Spleen (tissue), 11 donors: ENCODE data around the gene CNST. TPM values are rescaled to one million over a fixed set of nuclear protein-coding genes. Genes with fewer than 3 reads are reported as not detected.
A peak's percentile ranks its signal among the peaks of the same experiment; 100 is the strongest.

Experiments
- DNase-seq: peaks from one replicate; pipeline ENCODE4 v3.0.0-alpha.2; 2020
- H3K27ac ChIP-seq, 8 donors: fragments of 200-600 bp; sonication (generic) in 7 of 8; 1 replicate in 4 of 8; 2 replicates in 4 of 8; pipeline versions ENCODE4 v1.5.0 to v1.8.0; 2016 to 2021; ENCODE audit warnings: inconsistent platforms in 4 of 8, mild to moderate bottlenecking in 4 of 8, moderate library complexity in 1 of 8
- H3K27me3 ChIP-seq, 7 donors: fragments of 200-600 bp; sonication (generic) in 6 of 7; replicated peaks in 1 of 7; 1 replicate in 4 of 7; 2 replicates in 3 of 7; pipeline versions ENCODE4 v1.5.0 to v1.8.0; 2016 to 2021; ENCODE audit warnings: inconsistent platforms in 3 of 7, mild to moderate bottlenecking in 1 of 7
- H3K36me3 ChIP-seq, 6 donors: fragments of 200-600 bp; sonication (generic) in 5 of 6; 1 replicate in 4 of 6; 2 replicates in 2 of 6; pipeline versions ENCODE4 v1.5.0 to v1.8.0; 2016 to 2021; ENCODE audit warnings: inconsistent platforms in 2 of 6
- H3K4me1 ChIP-seq, 6 donors: fragments of 200-600 bp; sonication (generic) in 5 of 6; 1 replicate in 3 of 6; 2 replicates in 3 of 6; pipeline versions ENCODE4 v1.5.0 to v1.8.0; 2016 to 2021; ENCODE audit warnings: inconsistent platforms in 3 of 6
- H3K4me3 ChIP-seq, 8 donors: fragments of 200-600 bp; sonication (generic) in 7 of 8; 1 replicate in 4 of 8; 2 replicates in 4 of 8; pipeline versions ENCODE4 v1.5.0 to v1.8.0; 2016 to 2021; ENCODE audit warnings: inconsistent platforms in 4 of 8, mild to moderate bottlenecking in 4 of 8, moderate library complexity in 2 of 8
- H3K9me3 ChIP-seq, 8 donors: fragments of 200-600 bp; sonication (generic) in 7 of 8; 1 replicate in 4 of 8; 2 replicates in 4 of 8; pipeline versions ENCODE4 v1.5.0 to v1.8.0; 2016 to 2021; ENCODE audit warnings: inconsistent platforms in 4 of 8
- CTCF ChIP-seq, 11 experiments: fragments of 200-600 bp in 7 of 11; fragments of 450-650 bp in 4 of 11; sonication (generic) in 4 of 11; IDR thresholded peaks in 8 of 11; conservative IDR thresholded peaks in 3 of 11; 1 replicate in 7 of 11; 2 replicates in 4 of 11; pipeline versions ENCODE4 v1.4.0 to v1.8.0; 2016 to 2021; ENCODE audit warnings: antibody characterized with exemption in 11 of 11, inconsistent platforms in 4 of 11, mild to moderate bottlenecking in 1 of 11
- POLR2A ChIP-seq, 3 donors: fragments of 450-650 bp; IDR thresholded peaks; one replicate each; pipeline ENCODE4 v1.5.1; 2017; ENCODE audit warnings: antibody characterized with exemption in 3 of 3, mild to moderate bottlenecking in 1 of 3
- POLR2AphosphoS5 ChIP-seq, 3 donors: sonication (generic); formaldehyde crosslinking; IDR thresholded peaks; one replicate each; pipeline ENCODE4 v1.5.1; 2017; ENCODE audit warnings: antibody characterized with exemption in 3 of 3
- WGBS, 5 donors: extraction: QIAGEN DNeasy Blood & Tissue Kit in 3 of 5; methylation state at CpG; one replicate each; pipeline versions ENCODE4 v1.1.5 to v1.1.7; 2013 to 2018; 5-methylcytosine and 5-hydroxymethylcytosine counted together
- intact Hi-C: fragments of 100-400 bp; cut with DNase I; formaldehyde crosslinking; loops from one replicate; pipeline ENCODE4 v1.15.0; 2023; ENCODE audit warnings: low total_unique reads
- polyA plus RNA-seq, 3 donors: library from polyadenylated mRNA; stranded (reverse); fragments of 200-250 nt; gene quantifications; one replicate each; pipeline ENCODE4 v1.2.1, GENCODE V29; 2013
- total RNA-seq, 7 donors: library from RNA; depleted of rRNA in 3 of 7; stranded (reverse); fragments of >200 nt in 3 of 7; fragmentation: NEBNext Ultra II Directional in 4 of 7; extraction: Animal tissue kit (Norgen Biotek cat#: 25700) in 4 of 7; gene quantifications; one replicate each; pipeline versions ENCODE4 v1.1.0 to v1.2.1, GENCODE V29; 2016 to 2021
- donor health status: healthy with polysubstance abuse.
- donor health status: DM: no; HTN: no; CAD: no; lungs with moderate emphysema.
- donor health status: DM: no; HTN: no; CAD: no.
- donor health status: Bipolar disorder and iron deficiency.
- donor health status: healthy.
- donor health status: DM: no; HTN: no; CAD: no.
- donor health status: DM: yes; HTN: yes; CAD: no.

Gene CNST
- total and polyA plus RNA-seq, 10 donors = 7.5 to 40.5 (median 30.0) TPM

GRCh38 chr1:246651012-246651695 is 84.9 kb downstream of the CNST start:
- H3K9me3 ChIP-seq = no peaks in the 10 kb centered on the region
- 52 to 68% (median 55%) methylated on average over 6 of the region's 6 CpGs for whole genome bisulfite sequencing, 5 donors
- H3K36me3 ChIP-seq = peaks cover 0 to 89% (median 30%) of the 10 kb centered on the region in 6 donors
- intact Hi-C loops = no loop called here
- TF ChIP-seq POLR2A (IDR thresholded peaks at IDR 0.05) (no peak), POLR2AphosphoS5 (IDR thresholded peaks at IDR 0.05) (no peak), CTCF (IDR thresholded peaks at IDR 0.05 in 8 of 11, conservative IDR thresholded peaks at IDR 0.05 in 3 of 11) (no peak)
- peak overlapping the region in 3 of 8 donors; percentile 22 to 39 (median 26) for H3K27ac ChIP-seq
- H3K27me3 ChIP-seq = no peaks in the 10 kb centered on the region
- H3K4me1 ChIP-seq = peaks cover 0 to 15% (median 7%) of the 10 kb centered on the region in 6 donors
- no peak for DNase-seq
- H3K4me3 ChIP-seq = no peak overlapping the region

- TF ChIP-seq POLR2AphosphoS5 (IDR thresholded peaks at IDR 0.05) = no peak
- no peak for TF ChIP-seq POLR2A (IDR thresholded peaks at IDR 0.05)
- no peak for TF ChIP-seq CTCF (IDR thresholded peaks at IDR 0.05 in 8 of 11, conservative IDR thresholded peaks at IDR 0.05 in 3 of 11)
- H3K36me3 ChIP-seq = peaks cover 0 to 93% (median 34%) of the 10 kb centered on the region in 6 donors
- peak overlapping the region in 2 of 8 donors; percentile 25 to 41 for H3K27ac ChIP-seq
- WGBS, 5 donors = 90 to 92% (median 92%) methylated on average over 6 of the region's 6 CpGs
- intact Hi-C loops = no loop called here
- no peaks in the 10 kb centered on the region for H3K9me3 ChIP-seq
- H3K27me3 ChIP-seq = no peaks in the 10 kb centered on the region
- H3K4me3 ChIP-seq = no peak overlapping the region
- peaks cover 0 to 14% (median 0%) of the 10 kb centered on the region in 6 donors for H3K4me1 ChIP-seq
- DNase-seq = no peak
Measured at GRCh38 chr1:246658567-246658966, 92.3 kb downstream of the CNST start.

- Histone ChIP-seq H3K9me3 (no peaks in the 10 kb centered on the region), H3K27me3 (no peaks in the 10 kb centered on the region), H3K4me3 (no peak overlapping the region), H3K27ac (peak overlapping the region in 1 of 8 donors; percentile 41), H3K4me1 (peaks cover 0 to 14% (median 0%) of the 10 kb centered on the region in 6 donors), H3K36me3 (peaks cover 0 to 83% (median 33%) of the 10 kb centered on the region in 6 donors)
- DNase-seq = no peak
- TF ChIP-seq POLR2A (IDR thresholded peaks at IDR 0.05) = no peak
- TF ChIP-seq POLR2AphosphoS5 (IDR thresholded peaks at IDR 0.05) = no peak
- no peak for TF ChIP-seq CTCF (IDR thresholded peaks at IDR 0.05 in 8 of 11, conservative IDR thresholded peaks at IDR 0.05 in 3 of 11)
- WGBS, 5 donors = 68 to 82% (median 73%) methylated on average over 6 of the region's 6 CpGs
- intact Hi-C loops = no loop called here
Measured at GRCh38 chr1:246659594-246660140, 93.4 kb downstream of the CNST start.

GRCh38 chr1:246661451-246661850 is 95.2 kb downstream of the CNST start:
- no peak for TF ChIP-seq POLR2AphosphoS5 (IDR thresholded peaks at IDR 0.05)
- no peak for TF ChIP-seq CTCF (IDR thresholded peaks at IDR 0.05 in 8 of 11, conservative IDR thresholded peaks at IDR 0.05 in 3 of 11)
- TF ChIP-seq POLR2A (IDR thresholded peaks at IDR 0.05) = no peak
- Histone ChIP-seq H3K36me3 (peaks cover 0 to 85% (median 39%) of the 10 kb centered on the region in 6 donors), H3K9me3 (no peaks in the 10 kb centered on the region)

More at GRCh38 chr1:246661451-246661850, 95.2 kb downstream of the CNST start:
- H3K4me1 ChIP-seq = peaks cover 0 to 14% (median 0%) of the 10 kb centered on the region in 6 donors
- no peak overlapping the region for H3K4me3 ChIP-seq
- H3K27me3 ChIP-seq = no peaks in the 10 kb centered on the region
- 93 to 97% (median 93%) methylated on average over 2 of the region's 2 CpGs for WGBS, 5 donors
- H3K27ac ChIP-seq = no peak overlapping the region
- intact Hi-C loops = no loop called here
- no peak for DNase-seq
